Thyroid gland (tissue), 4 donors: ENCODE measurements around the gene CLSTN1. TPM values are rescaled to one million over a fixed set of nuclear protein-coding genes. Genes with fewer than 3 reads are reported as not detected.
"Not testable (repeated sequence)": the region's sequence is repeated elsewhere in the genome, so short reads cannot be mapped to it uniquely, and the experiment has no call there.

Source experiments
- DNase-seq, 2 donors: peaks; one replicate each; pipeline ENCODE4 v3.0.0-alpha.2; 2019
- H3K27ac ChIP-seq, 3 donors: fragments of 200-600 bp; sonication (generic); 1 replicate in 2 of 3; 2 replicates in 1 of 3; pipeline ENCODE4 v1.5.1; 2016 to 2019; ENCODE audit warnings: mild to moderate bottlenecking in 1 of 3, moderate library complexity in 1 of 3
- H3K27me3 ChIP-seq: fragments of 200-600 bp; sonication (generic); one replicate; pipeline ENCODE4 v1.5.1; 2019
- H3K36me3 ChIP-seq, 2 donors: fragments of 200-600 bp; sonication (generic); one replicate each; pipeline ENCODE4 v1.5.1; 2016 to 2019
- H3K4me1 ChIP-seq, 2 donors: fragments of 200-600 bp; sonication (generic); one replicate each; pipeline ENCODE4 v1.5.1; 2017 to 2019
- H3K4me3 ChIP-seq, 3 donors: fragments of 200-600 bp; sonication (generic); replicated peaks in 1 of 3; 1 replicate in 2 of 3; 2 replicates in 1 of 3; pipeline ENCODE4 v1.5.1; 2016; ENCODE audit warnings: mild to moderate bottlenecking in 1 of 3
- H3K9me3 ChIP-seq: fragments of 200-600 bp; sonication (generic); one replicate; pipeline ENCODE4 v1.5.1; 2017
- POLR2A ChIP-seq, 2 donors: fragments of 450-650 bp; IDR thresholded peaks; one replicate each; pipeline ENCODE4 v1.6.1; 2017; ENCODE audit warnings: antibody characterized with exemption in 2 of 2, mild to moderate bottlenecking in 2 of 2, moderate library complexity in 1 of 2
- WGBS, 2 donors: methylation state at CpG; one replicate each; pipeline ENCODE4 v1.1.5; 2017; 5-methylcytosine and 5-hydroxymethylcytosine counted together
- intact Hi-C: fragments of 100-400 bp; cut with DNase I; formaldehyde crosslinking; loops from one replicate; pipeline ENCODE4 v1.15.1; 2023
- total RNA-seq, 4 donors: library from RNA; depleted of rRNA; stranded (reverse); fragments of >200 nt; gene quantifications; one replicate each; pipeline ENCODE4 v1.2.3, GENCODE V29; 2016
- TF ChIP-seq, protein P1 (sequence below), 6 experiments: fragments of 200-600 bp in 3 of 6; fragments of 450-650 bp in 3 of 6; sonication (generic) in 3 of 6; IDR thresholded peaks; one replicate each; pipeline ENCODE4 v1.5.1; 2016 to 2019; ENCODE audit warnings: antibody characterized with exemption in 6 of 6, mild to moderate bottlenecking in 2 of 6, inconsistent platforms in 1 of 6, moderate library complexity in 1 of 6

The CLSTN1 gene
- total RNA-seq, 4 donors from 2014 or later, result 59.5 to 85.0 (median 81.5) TPM

DNA sequence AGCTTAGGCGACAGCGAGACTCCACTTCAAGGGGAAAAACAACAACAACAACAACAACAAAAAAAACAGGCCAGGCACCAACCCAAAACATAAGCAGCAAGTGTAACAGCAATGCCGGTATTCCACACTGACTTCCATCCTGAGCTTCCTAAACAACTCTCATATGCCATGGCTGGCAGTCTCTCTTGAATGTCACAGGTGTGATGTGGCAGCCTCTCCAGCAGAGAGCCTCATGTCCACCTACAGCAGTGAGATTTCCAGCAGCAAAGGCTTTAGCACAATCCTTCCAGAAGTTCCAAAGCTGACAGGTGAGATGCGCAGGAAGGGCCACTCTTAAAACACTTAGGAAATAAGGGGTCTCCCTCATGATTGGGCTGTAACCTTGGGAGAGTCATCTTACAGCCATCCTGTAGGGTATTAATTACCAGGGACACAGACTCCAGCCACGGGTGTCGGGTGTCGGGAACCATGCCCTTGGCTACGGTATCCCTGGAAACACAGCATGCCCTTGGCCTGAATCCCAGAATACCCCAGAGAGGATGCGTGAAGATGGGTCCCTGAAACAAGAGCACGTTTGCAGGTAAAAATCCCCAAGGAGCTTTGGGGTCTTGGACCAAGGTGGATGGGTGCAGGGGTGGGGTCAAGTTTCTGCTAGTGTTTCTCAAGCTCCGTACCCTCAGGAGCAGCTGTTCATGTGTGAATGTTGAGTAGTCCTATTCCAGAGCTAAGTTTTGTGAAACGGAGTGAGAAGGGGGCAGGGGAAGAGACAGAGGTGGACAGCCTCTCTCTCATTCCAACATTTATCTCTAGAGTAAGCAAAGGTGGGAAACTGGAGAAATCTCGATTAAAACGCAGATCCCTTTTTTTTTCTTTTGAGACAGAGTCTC is 31.4 kb downstream of the CLSTN1 start:
- Histone ChIP-seq H3K27ac (no peak overlapping the region), H3K9me3 (no peaks in the 10 kb centered on the region), H3K36me3 (no peaks in the 10 kb centered on the region), H3K4me3 (no peak overlapping the region), H3K27me3 (no peaks in the 10 kb centered on the region), H3K4me1 (peaks cover 17 to 22% of the 10 kb centered on the region in 2 donors)
- WGBS, 2 donors, result 45 to 54% methylated on average over 14 of the region's 14 CpGs
- TF ChIP-seq POLR2A (IDR thresholded peaks at IDR 0.05), result no peak
- TF ChIP-seq, protein P1, sequence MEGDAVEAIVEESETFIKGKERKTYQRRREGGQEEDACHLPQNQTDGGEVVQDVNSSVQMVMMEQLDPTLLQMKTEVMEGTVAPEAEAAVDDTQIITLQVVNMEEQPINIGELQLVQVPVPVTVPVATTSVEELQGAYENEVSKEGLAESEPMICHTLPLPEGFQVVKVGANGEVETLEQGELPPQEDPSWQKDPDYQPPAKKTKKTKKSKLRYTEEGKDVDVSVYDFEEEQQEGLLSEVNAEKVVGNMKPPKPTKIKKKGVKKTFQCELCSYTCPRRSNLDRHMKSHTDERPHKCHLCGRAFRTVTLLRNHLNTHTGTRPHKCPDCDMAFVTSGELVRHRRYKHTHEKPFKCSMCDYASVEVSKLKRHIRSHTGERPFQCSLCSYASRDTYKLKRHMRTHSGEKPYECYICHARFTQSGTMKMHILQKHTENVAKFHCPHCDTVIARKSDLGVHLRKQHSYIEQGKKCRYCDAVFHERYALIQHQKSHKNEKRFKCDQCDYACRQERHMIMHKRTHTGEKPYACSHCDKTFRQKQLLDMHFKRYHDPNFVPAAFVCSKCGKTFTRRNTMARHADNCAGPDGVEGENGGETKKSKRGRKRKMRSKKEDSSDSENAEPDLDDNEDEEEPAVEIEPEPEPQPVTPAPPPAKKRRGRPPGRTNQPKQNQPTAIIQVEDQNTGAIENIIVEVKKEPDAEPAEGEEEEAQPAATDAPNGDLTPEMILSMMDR (IDR thresholded peaks at IDR 0.05), result peak in 4 of 6 experiments; percentile 14 to 52 (median 34)
- DNase-seq, result peak; percentile 34 to 36
- intact Hi-C loops, result no loop called here

DNA sequence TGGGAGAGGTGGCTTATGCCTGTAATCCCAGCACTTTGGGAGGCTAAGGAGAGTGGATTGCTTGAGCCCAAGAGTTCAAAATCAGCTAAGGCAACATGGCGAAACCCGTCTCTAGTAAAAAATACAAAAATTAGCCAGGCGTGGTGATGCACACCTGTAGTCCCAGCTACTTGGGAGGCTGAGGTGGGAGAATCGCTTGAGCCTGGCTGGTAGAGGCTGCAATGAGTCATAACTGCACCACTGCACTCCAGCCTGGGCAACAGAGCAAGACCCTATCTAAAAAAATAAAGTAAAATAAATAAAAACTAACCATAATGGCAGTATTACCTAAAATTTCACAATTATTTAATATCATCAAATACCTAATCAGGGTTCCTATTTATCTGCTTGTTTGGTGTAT is 34.1 kb downstream of the CLSTN1 start:
- H3K4me1 ChIP-seq, H3K36me3 ChIP-seq, H3K9me3 ChIP-seq, intact Hi-C loops, H3K27ac ChIP-seq, DNase-seq, H3K4me3 ChIP-seq, H3K27me3 ChIP-seq: not testable (repeated sequence)
- 95 to 96% methylated on average over 4 of the region's 4 CpGs for WGBS, 2 donors

DNA sequence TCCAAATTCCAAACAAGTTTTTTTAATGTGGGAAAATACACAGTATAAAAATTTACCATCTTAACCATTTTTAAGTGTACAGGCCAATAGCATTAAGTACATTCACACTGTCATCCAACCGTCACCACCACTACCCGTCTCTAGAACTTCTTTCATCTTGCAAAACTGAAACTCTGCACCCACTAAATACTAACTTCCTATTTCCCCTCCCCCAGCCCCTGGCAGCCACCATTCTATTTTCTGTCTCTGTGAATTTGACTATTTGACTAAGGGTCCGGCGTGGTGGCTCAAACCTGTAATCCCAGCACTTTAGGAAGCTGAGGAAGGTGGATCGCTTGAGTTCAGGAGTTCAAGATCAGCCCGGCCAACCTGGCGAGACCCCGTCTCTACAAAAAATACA is 36.1 kb downstream of the CLSTN1 start:
- Histone ChIP-seq H3K4me3 (no peak overlapping the region), H3K27ac (no peak overlapping the region), H3K36me3 (no peaks in the 10 kb centered on the region), H3K9me3 (no peaks in the 10 kb centered on the region), H3K4me1 (peaks cover 4 to 8% of the 10 kb centered on the region in 2 donors), H3K27me3 (no peaks in the 10 kb centered on the region)
- DNase-seq, result no peak
- TF ChIP-seq, protein P1 (IDR thresholded peaks at IDR 0.05), result no peak
- no peak for TF ChIP-seq POLR2A (IDR thresholded peaks at IDR 0.05)
- intact Hi-C loops, result loop anchor here (2.0 kb wide), 1 partner anchor 79 kb away; no protein-coding TSS in a partner anchor
- 89 to 93% methylated on average over 8 of the region's 8 CpGs for WGBS, 2 donors

DNA sequence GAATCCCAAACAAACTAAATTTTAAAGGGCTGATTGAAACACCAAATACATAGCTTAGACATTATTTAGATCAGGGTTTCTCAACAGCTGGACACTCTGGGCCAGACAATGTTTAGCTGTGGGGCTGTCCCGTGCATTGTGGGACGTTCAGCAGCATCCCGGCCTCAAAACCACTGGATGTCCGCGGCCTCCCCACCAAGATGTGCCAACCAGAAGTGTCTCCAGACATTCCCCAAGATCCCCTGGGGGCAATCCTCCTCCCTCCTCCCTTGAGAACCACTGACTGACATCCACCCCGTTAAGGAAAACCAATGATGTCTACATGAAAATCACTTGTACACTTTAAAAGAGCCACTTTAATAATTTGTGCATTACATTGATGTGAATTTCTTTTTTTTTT is 38.4 kb downstream of the CLSTN1 start:
- no peak overlapping the region for H3K27ac ChIP-seq
- no peaks in the 10 kb centered on the region for H3K36me3 ChIP-seq
- intact Hi-C loops, result no loop called here
- WGBS, 2 donors, result 76 to 78% methylated on average over 6 of the region's 6 CpGs
- no peaks in the 10 kb centered on the region for H3K9me3 ChIP-seq
- no peak for TF ChIP-seq POLR2A (IDR thresholded peaks at IDR 0.05)
- TF ChIP-seq, protein P1 (IDR thresholded peaks at IDR 0.05), result no peak
- no peak overlapping the region for H3K4me3 ChIP-seq
- H3K4me1 ChIP-seq, result no peaks in the 10 kb centered on the region
- H3K27me3 ChIP-seq, result no peaks in the 10 kb centered on the region
- no peak for DNase-seq

DNA sequence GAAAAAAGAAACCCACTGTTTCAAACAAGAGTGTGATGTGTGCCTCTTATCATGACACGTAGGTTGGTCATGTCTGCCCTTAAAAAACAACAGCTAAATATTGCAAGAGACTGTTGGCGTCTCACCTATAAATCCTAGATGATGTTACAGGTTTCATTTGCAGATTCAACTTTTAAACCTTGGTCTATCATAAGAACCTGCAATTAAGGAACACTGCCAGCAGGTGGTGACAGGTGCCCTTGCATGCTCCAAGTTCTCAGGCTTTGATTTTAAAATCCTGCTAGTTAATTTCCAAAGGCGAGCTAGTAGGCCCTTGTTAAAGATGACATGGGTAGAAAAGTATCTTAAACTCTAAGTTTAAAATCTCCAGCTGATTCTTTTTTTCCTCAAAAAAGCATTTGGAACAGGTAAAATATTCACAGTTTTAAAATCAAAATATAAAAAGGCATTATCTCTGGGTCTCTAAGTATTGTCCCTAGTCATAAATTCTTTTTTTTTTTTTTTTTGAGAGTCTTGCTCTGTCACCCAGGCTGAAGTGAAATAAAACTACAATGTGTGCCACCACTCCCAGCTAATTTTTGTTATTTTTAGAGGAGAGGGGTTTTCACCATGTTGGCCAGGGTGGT is 39.1 kb downstream of the CLSTN1 start:
- 55 to 56% methylated on average over 3 of the region's 3 CpGs for whole genome bisulfite sequencing, 2 donors
- DNase-seq, result peak; percentile 68 to 72
- Histone ChIP-seq H3K36me3 (no peaks in the 10 kb centered on the region), H3K4me1 (no peaks in the 10 kb centered on the region), H3K4me3 (no peak overlapping the region), H3K27ac (no peak overlapping the region), H3K9me3 (no peaks in the 10 kb centered on the region), H3K27me3 (no peaks in the 10 kb centered on the region)
- TF ChIP-seq, protein P1 (IDR thresholded peaks at IDR 0.05), result peak; percentile 58 to 88 (median 80)
- no peak for TF ChIP-seq POLR2A (IDR thresholded peaks at IDR 0.05)
- intact Hi-C loops, result no loop called here
